ENCODE measurements around the gene ZMYM3. TPM values are rescaled to one million over a fixed set of nuclear protein-coding genes. Genes with fewer than 3 reads are reported as not detected.

ZMYM3 gene
- total RNA-seq, 4 donors from 2014 or later, result 13.2 to 21.0 (median 17.4) TPM

GRCh38 chrX:71256856-71257255 is 2.9 kb upstream of the ZMYM3 start:
- whole genome bisulfite sequencing, 2 donors, result 82 to 88% methylated on average over 4 of the region's 4 CpGs

DNA sequence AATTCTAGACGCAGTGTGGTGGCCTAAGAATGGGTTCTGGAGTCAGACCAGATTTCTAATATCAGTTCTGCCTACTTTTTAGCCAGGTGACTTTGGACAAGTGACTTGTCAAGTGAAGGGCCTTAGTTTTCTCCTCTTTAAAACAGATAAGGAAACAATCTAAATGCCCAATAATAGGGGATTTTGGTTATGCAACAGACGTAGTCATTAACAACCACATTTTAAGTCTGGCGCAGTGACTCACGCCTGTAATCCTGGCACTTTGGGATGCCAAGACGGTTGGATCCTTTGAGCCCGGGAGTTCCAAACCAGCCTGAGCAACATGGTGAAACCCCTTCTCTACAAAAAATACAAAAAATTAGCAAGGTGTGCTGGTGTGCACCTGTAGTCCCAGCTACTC is 2.1 kb upstream of the ZMYM3 start:
- Histone ChIP-seq H3K27me3 (no peaks in the 10 kb centered on the region), H3K27ac (peak overlapping the region in 3 of 4 donors; percentile 81 to 92 (median 91)), H3K9me3 (no peaks in the 10 kb centered on the region), H3K4me1 (peaks cover 0 to 25% (median 8%) of the 10 kb centered on the region in 4 donors), H3K4me3 (no peak overlapping the region), H3K36me3 (no peaks in the 10 kb centered on the region)
- TF ChIP-seq POLR2A (IDR thresholded peaks at IDR 0.05) (no peak), EP300 (IDR thresholded peaks at IDR 0.05) (no peak)
- TF ChIP-seq, protein P1, sequence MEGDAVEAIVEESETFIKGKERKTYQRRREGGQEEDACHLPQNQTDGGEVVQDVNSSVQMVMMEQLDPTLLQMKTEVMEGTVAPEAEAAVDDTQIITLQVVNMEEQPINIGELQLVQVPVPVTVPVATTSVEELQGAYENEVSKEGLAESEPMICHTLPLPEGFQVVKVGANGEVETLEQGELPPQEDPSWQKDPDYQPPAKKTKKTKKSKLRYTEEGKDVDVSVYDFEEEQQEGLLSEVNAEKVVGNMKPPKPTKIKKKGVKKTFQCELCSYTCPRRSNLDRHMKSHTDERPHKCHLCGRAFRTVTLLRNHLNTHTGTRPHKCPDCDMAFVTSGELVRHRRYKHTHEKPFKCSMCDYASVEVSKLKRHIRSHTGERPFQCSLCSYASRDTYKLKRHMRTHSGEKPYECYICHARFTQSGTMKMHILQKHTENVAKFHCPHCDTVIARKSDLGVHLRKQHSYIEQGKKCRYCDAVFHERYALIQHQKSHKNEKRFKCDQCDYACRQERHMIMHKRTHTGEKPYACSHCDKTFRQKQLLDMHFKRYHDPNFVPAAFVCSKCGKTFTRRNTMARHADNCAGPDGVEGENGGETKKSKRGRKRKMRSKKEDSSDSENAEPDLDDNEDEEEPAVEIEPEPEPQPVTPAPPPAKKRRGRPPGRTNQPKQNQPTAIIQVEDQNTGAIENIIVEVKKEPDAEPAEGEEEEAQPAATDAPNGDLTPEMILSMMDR (IDR thresholded peaks at IDR 0.05), result no peak
- no peak for DNase-seq (ENCODE audit: low spot score in 2 of 2)
- WGBS, 2 donors, result 81% methylated on average over 6 of the region's 6 CpGs

More at GRCh38 chrX:71256856-71257255, 2.9 kb upstream of the ZMYM3 start:
- Histone ChIP-seq H3K4me1 (peaks cover 0 to 19% (median 8%) of the 10 kb centered on the region in 4 donors), H3K27ac (no peak overlapping the region), H3K9me3 (no peaks in the 10 kb centered on the region), H3K27me3 (no peaks in the 10 kb centered on the region), H3K4me3 (no peak overlapping the region), H3K36me3 (no peaks in the 10 kb centered on the region)
- DNase-seq (ENCODE audit: low spot score in 2 of 2), result no peak
- no peak for TF ChIP-seq EP300 (IDR thresholded peaks at IDR 0.05)

DNA sequence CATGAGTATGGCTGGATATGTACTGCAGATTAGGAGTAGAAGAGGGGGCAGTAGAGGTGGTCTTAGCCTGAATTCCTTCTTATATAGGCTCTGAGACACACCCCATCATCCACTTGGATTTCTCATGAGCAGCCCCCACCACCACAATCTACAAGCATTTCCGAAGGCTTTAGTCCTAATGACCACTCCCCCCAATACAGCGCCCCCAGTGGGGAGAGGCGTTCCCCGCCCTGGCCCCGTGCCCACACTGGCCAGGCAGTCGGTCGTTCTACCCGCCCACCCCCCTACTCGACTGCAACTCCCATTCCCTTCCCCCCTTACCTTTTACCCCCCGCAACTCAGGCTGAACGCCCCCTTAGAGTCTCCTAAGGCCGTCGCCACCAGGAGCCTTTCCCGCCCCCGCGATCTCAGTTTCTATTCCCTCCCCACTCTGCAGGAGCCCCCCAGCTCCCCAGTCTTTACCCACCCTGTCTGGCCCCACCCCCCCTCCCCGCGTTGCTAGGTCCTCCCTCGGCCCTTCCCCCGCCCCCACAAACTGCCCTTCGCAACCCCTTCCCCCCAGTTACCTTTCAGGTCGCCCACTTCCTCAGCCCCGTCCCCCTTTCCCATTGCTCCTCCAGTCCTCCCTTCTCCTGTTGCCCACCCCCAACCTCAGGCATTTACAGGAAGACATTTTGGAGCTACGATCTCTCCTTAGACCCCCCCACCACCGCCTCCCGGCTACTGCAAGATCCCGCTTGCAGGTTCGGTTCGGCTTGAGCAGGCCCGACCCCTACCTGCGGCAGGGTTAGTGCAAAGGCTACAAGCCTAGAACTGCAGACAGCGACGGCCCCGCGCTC is 468 bp downstream of the ZMYM3 start:
- Histone ChIP-seq H3K27ac (peak overlapping the region; percentile 70 to 92 (median 86)), H3K36me3 (peaks cover 0 to 22% (median 0%) of the 10 kb centered on the region in 3 donors), H3K4me3 (peak overlapping the region; percentile 48 to 69 (median 60)), H3K27me3 (no peaks in the 10 kb centered on the region), H3K9me3 (no peaks in the 10 kb centered on the region), H3K4me1 (peaks cover 0 to 25% (median 8%) of the 10 kb centered on the region in 4 donors)
- 0 to 41% methylated on average over 18 to 35 of the region's 35 CpGs for WGBS, 2 donors
- TF ChIP-seq POLR2A (IDR thresholded peaks at IDR 0.05), result no peak
- TF ChIP-seq, protein P1 (IDR thresholded peaks at IDR 0.05), result peak in 4 of 5 experiments; percentile 19 to 49 (median 34)
- DNase-seq (ENCODE audit: low spot score in 2 of 2), result peak in 1 of 2 donors; percentile 10

GRCh38 chrX:71252221-71252620 is 1.7 kb downstream of the ZMYM3 start:
- no peaks in the 10 kb centered on the region for H3K9me3 ChIP-seq
- DNase-seq (ENCODE audit: low spot score in 2 of 2), result no peak
- H3K27me3 ChIP-seq, result no peaks in the 10 kb centered on the region
- peaks cover 0 to 25% (median 8%) of the 10 kb centered on the region in 4 donors for H3K4me1 ChIP-seq
- H3K4me3 ChIP-seq, result peak overlapping the region in 1 of 4 donors; percentile 69
- WGBS, 2 donors, result 43 to 71% methylated on average over 2 of the region's 2 CpGs
- TF ChIP-seq, protein P1 (IDR thresholded peaks at IDR 0.05), result no peak
- TF ChIP-seq POLR2A (IDR thresholded peaks at IDR 0.05), result no peak
- no peak for TF ChIP-seq EP300 (IDR thresholded peaks at IDR 0.05)
- peaks cover 0 to 34% (median 0%) of the 10 kb centered on the region in 3 donors for H3K36me3 ChIP-seq
- H3K27ac ChIP-seq, result peak overlapping the region in 1 of 4 donors; percentile 92

GRCh38 chrX:71251466-71251973 is 2.4 kb downstream of the ZMYM3 start:
- peaks cover 0 to 25% (median 8%) of the 10 kb centered on the region in 4 donors for H3K4me1 ChIP-seq
- H3K4me3 ChIP-seq, result no peak overlapping the region
- DNase-seq (ENCODE audit: low spot score in 2 of 2), result no peak
- peak overlapping the region in 1 of 4 donors; percentile 92 for H3K27ac ChIP-seq
- H3K36me3 ChIP-seq, result peaks cover 0 to 41% (median 0%) of the 10 kb centered on the region in 3 donors
- no peaks in the 10 kb centered on the region for H3K27me3 ChIP-seq
- 36 to 62% methylated on average over 7 to 8 of the region's 8 CpGs for WGBS, 2 donors
- TF ChIP-seq, protein P1 (IDR thresholded peaks at IDR 0.05), result no peak
- TF ChIP-seq EP300 (IDR thresholded peaks at IDR 0.05), result no peak
- TF ChIP-seq POLR2A (IDR thresholded peaks at IDR 0.05), result no peak
- H3K9me3 ChIP-seq, result no peaks in the 10 kb centered on the region
